Loucy (cell line): ENCODE results near the gene EPHA2.

Experiments used
- CTCF ChIP-seq: fragments of 200-600 bp; sonication (generic); conservative IDR thresholded peaks from 2 replicates; pipeline ENCODE4 v1.5.1; 2014; ENCODE audit warnings: mild to moderate bottlenecking, antibody characterized with exemption, low read length
- EZH2phosphoT487 ChIP-seq: fragments of 200-600 bp; IDR thresholded peaks from 2 replicates; pipeline ENCODE4 v1.6.1; 2018; ENCODE audit warnings: antibody characterized with exemption, mild to moderate bottlenecking, moderate library complexity, borderline replicate concordance

GRCh38 chr1:16205334-16205671 is 49.4 kb upstream of the EPHA2 start:
- TF ChIP-seq CTCF = no peak
- TF ChIP-seq EZH2phosphoT487 = no peak
